Tibial nerve (tissue), 4 donors: ENCODE data around the gene NRDE2. TPM values are rescaled to one million over a fixed set of nuclear protein-coding genes. Genes with fewer than 3 reads are reported as not detected.

Experiments used
- DNase-seq, 2 donors: peaks; one replicate each; pipeline ENCODE4 v3.0.0-alpha.2; 2019; ENCODE audit warnings: low spot score in 2 of 2
- H3K27ac ChIP-seq, 4 donors: fragments of 200-600 bp; sonication (generic) in 3 of 4; one replicate each; pipeline ENCODE4 v1.5.1; 2017 to 2019; ENCODE audit warnings: mild to moderate bottlenecking in 1 of 4
- H3K27me3 ChIP-seq, 2 donors: fragments of 200-600 bp; sonication (generic) in 1 of 2; one replicate each; pipeline versions ENCODE4 v1.5.1 to v1.6.0; 2017 to 2019
- H3K36me3 ChIP-seq, 3 donors: fragments of 200-600 bp; sonication (generic); one replicate each; pipeline ENCODE4 v1.5.1; 2018 to 2019
- H3K4me1 ChIP-seq, 4 donors: fragments of 200-600 bp; sonication (generic) in 3 of 4; one replicate each; pipeline ENCODE4 v1.5.1; 2017 to 2019
- H3K4me3 ChIP-seq, 4 donors: fragments of 200-600 bp; sonication (generic) in 3 of 4; one replicate each; pipeline ENCODE4 v1.5.1; 2017 to 2019; ENCODE audit warnings: mild to moderate bottlenecking in 1 of 4, moderate library complexity in 1 of 4
- H3K9me3 ChIP-seq, 4 donors: fragments of 200-600 bp; sonication (generic) in 3 of 4; one replicate each; pipeline ENCODE4 v1.5.1; 2017 to 2019
- EP300 ChIP-seq, 2 donors: sonication (generic); formaldehyde crosslinking; IDR thresholded peaks; one replicate each; pipeline ENCODE4 v1.6.1; 2017; ENCODE audit warnings: antibody characterized with exemption in 2 of 2, mild to moderate bottlenecking in 1 of 2
- POLR2A ChIP-seq, 2 donors: fragments of 450-650 bp; IDR thresholded peaks; one replicate each; pipeline ENCODE4 v1.6.1; 2017; ENCODE audit warnings: antibody characterized with exemption in 2 of 2, mild to moderate bottlenecking in 2 of 2, moderate library complexity in 2 of 2
- WGBS, 2 donors: methylation state at CpG; one replicate each; pipeline ENCODE4 v1.1.5; 2018; 5-methylcytosine and 5-hydroxymethylcytosine counted together
- total RNA-seq, 4 donors: library from RNA; depleted of rRNA; stranded (reverse); fragments of >200 nt; gene quantifications; one replicate each; pipeline ENCODE4 v1.1.0, GENCODE V29; 2016
- TF ChIP-seq, protein P1 (sequence below), 5 experiments: fragments of 200-600 bp in 3 of 5; fragments of 450-650 bp in 2 of 5; sonication (generic) in 3 of 5; IDR thresholded peaks; one replicate each; pipeline ENCODE4 v1.5.1; 2016 to 2019; ENCODE audit warnings: antibody characterized with exemption in 5 of 5, mild to moderate bottlenecking in 3 of 5, moderate library complexity in 2 of 5

NRDE2 gene
- total RNA-seq, 4 donors from 2014 or later: 15.7 to 18.9 (median 17.2) TPM

DNA sequence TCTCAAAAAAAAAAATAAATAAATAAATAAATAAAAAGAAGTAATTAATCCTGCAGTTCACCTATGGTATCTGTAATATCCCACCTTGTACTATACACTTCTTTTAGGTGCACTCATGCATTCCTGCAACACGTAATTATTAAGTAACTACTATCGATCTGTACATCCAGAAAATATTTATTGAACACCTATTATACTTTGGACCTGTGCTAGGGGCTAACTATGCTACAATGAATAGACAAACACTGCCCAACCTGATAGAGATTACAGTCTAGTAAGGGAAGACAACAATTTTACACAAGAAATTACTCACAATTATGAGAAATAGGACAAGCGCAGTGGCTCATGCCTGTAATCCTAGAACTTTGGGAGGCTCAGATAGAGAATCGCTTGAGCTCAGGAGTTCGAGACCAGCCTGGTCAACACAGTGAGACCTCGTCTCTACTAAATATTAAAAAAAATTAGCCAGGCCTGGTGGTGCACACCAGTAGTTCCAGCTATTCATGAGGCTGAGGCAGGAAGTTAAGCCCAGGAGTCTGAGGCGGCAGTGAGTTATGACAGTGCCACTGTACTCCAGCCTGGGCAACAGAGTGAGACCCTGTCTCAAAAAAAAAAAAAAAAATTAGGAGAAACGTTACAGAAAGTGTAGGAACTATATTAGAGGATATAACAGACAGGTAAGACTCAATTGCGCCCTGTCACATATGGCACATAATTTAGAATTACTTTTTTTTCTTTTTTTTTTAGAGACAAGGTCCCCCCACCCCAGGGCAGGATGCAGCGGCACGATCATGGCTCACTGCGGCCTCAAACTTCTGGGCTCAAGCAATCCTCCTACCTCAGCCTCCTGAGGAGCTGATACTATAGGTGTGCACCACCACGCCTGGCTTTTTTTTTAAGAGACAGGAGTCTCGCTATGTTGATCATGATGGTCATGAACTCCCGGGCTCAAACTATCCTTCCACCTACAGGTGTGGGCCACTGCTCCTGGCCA is 1.2 kb downstream of the NRDE2 start:
- TF ChIP-seq POLR2A (IDR thresholded peaks at IDR 0.05) (no peak), EP300 (IDR thresholded peaks at IDR 0.05) (no peak)
- TF ChIP-seq, protein P1, sequence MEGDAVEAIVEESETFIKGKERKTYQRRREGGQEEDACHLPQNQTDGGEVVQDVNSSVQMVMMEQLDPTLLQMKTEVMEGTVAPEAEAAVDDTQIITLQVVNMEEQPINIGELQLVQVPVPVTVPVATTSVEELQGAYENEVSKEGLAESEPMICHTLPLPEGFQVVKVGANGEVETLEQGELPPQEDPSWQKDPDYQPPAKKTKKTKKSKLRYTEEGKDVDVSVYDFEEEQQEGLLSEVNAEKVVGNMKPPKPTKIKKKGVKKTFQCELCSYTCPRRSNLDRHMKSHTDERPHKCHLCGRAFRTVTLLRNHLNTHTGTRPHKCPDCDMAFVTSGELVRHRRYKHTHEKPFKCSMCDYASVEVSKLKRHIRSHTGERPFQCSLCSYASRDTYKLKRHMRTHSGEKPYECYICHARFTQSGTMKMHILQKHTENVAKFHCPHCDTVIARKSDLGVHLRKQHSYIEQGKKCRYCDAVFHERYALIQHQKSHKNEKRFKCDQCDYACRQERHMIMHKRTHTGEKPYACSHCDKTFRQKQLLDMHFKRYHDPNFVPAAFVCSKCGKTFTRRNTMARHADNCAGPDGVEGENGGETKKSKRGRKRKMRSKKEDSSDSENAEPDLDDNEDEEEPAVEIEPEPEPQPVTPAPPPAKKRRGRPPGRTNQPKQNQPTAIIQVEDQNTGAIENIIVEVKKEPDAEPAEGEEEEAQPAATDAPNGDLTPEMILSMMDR (IDR thresholded peaks at IDR 0.05): no peak
- H3K9me3 ChIP-seq: no peaks in the 10 kb centered on the region
- peaks cover 0 to 25% (median 9%) of the 10 kb centered on the region in 4 donors for H3K4me1 ChIP-seq
- H3K27me3 ChIP-seq: peaks cover 0 to 6% of the 10 kb centered on the region in 2 donors
- DNase-seq: no peak
- peak overlapping the region in 2 of 4 donors; percentile 79 to 87 for H3K27ac ChIP-seq
- no peaks in the 10 kb centered on the region for H3K36me3 ChIP-seq
- WGBS, 2 donors: 95% methylated on average over 15 of the region's 15 CpGs
- peak overlapping the region in 3 of 4 donors; percentile 61 to 78 (median 69) for H3K4me3 ChIP-seq

DNA sequence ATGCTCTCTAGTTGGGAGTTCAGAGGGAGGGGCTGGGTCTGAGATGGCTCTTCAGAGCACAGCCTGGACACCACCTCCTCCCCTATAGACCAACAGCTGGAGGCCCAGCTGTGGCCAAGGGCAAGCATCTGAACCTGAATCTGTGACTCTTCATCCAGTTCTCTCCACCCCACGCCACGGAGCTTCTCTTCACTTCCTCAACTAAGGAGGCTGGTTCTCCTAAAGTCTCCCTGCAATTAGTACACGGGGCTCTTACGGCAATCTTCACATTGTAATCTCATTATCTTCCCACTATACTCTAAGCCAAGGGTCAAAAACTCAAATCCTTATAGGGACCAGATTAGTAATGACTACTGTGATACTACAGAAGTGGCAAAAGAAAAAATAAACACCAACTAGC is 9.8 kb downstream of the NRDE2 start:
- peaks cover 0 to 20% (median 0%) of the 10 kb centered on the region in 3 donors for H3K36me3 ChIP-seq
- no peaks in the 10 kb centered on the region for H3K9me3 ChIP-seq
- 82 to 83% methylated on average over 4 of the region's 4 CpGs for WGBS, 2 donors
- no peak for DNase-seq
- H3K27me3 ChIP-seq: no peaks in the 10 kb centered on the region
- H3K4me1 ChIP-seq: peaks cover 0 to 8% (median 0%) of the 10 kb centered on the region in 4 donors
- no peak overlapping the region for H3K4me3 ChIP-seq
- no peak for TF ChIP-seq POLR2A (IDR thresholded peaks at IDR 0.05)
- TF ChIP-seq, protein P1 (IDR thresholded peaks at IDR 0.05): no peak
- no peak for TF ChIP-seq EP300 (IDR thresholded peaks at IDR 0.05)
- no peak overlapping the region for H3K27ac ChIP-seq

DNA sequence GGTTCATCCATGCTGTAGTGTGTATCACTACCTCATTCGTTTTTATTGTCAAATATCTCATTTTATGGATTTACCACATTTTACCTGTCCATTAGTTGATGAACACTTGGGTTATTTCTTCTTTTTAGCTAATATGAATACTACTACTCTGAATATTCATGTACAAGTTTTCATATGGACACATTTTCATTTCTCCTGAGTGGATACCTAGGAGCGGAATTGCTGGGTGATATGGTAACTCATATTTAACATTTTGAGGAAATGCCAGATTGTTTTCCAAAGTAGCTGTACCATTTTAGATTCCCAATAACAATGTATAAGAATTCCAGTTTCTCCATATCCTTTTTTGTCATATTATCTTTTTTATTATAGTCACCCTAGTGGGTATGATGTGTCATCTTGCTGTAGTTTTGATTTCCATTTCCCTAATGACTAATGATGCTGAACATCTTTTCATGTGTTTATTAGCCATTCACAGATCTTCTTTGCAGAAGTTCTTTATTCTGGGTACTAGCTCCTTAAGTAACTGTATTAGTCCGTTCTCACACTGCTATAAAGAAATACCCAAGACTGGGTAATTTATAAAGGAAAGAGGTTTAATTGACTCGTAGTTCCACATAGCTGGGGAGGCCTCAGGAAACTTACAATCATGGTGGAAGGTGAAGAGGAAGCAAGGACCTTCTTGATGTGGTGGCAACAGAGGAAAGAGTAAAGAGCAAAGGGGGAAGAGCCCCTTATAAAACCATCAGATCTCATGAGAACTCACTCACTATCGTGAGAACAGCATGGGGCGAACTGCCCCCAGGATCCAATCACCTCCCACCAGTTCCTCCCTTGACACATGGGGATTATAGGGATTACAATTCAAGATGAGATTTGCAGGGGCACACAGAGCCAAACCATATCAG is 11.9 kb downstream of the NRDE2 start:
- Histone ChIP-seq H3K4me1 (no peaks in the 10 kb centered on the region), H3K27ac (no peak overlapping the region), H3K4me3 (no peak overlapping the region), H3K36me3 (peaks cover 0 to 39% (median 0%) of the 10 kb centered on the region in 3 donors), H3K27me3 (no peaks in the 10 kb centered on the region), H3K9me3 (no peaks in the 10 kb centered on the region)
- 91 to 94% methylated on average over 6 of the region's 6 CpGs for WGBS, 2 donors
- no peak for DNase-seq
- no peak for TF ChIP-seq POLR2A (IDR thresholded peaks at IDR 0.05)
- TF ChIP-seq, protein P1 (IDR thresholded peaks at IDR 0.05): no peak
- no peak for TF ChIP-seq EP300 (IDR thresholded peaks at IDR 0.05)

GRCh38 chr14:90319173-90319572 is 12.6 kb downstream of the NRDE2 start:
- DNase-seq: no peak
- no peaks in the 10 kb centered on the region for H3K9me3 ChIP-seq
- no peaks in the 10 kb centered on the region for H3K27me3 ChIP-seq
- H3K4me3 ChIP-seq: no peak overlapping the region
- 83% methylated on average over 3 of the region's 3 CpGs for WGBS, 2 donors
- no peaks in the 10 kb centered on the region for H3K4me1 ChIP-seq
- peaks cover 0 to 46% (median 0%) of the 10 kb centered on the region in 3 donors for H3K36me3 ChIP-seq
- no peak overlapping the region for H3K27ac ChIP-seq
- TF ChIP-seq POLR2A (IDR thresholded peaks at IDR 0.05): no peak
- TF ChIP-seq, protein P1 (IDR thresholded peaks at IDR 0.05): no peak
- no peak for TF ChIP-seq EP300 (IDR thresholded peaks at IDR 0.05)
